LHCN-M2 (cell line): Measurements from ENCODE around the gene PPP2R2C. TPM values are rescaled to one million over a fixed set of nuclear protein-coding genes. Genes with fewer than 3 reads are reported as not detected.

Experiments
- DNase-seq: peaks from one replicate; pipeline ENCODE4 v3.0.0-alpha.2; 2012; ENCODE audit warnings: low read depth
- total RNA-seq: library from RNA; depleted of rRNA; stranded (reverse); fragments of >200 nt; gene quantifications from 2 replicates; pipeline ENCODE4 v1.2.3, GENCODE V29; 2014

Gene PPP2R2C
- total RNA-seq, 1 experiment from 2014 or later: 0.98 TPM

DNA sequence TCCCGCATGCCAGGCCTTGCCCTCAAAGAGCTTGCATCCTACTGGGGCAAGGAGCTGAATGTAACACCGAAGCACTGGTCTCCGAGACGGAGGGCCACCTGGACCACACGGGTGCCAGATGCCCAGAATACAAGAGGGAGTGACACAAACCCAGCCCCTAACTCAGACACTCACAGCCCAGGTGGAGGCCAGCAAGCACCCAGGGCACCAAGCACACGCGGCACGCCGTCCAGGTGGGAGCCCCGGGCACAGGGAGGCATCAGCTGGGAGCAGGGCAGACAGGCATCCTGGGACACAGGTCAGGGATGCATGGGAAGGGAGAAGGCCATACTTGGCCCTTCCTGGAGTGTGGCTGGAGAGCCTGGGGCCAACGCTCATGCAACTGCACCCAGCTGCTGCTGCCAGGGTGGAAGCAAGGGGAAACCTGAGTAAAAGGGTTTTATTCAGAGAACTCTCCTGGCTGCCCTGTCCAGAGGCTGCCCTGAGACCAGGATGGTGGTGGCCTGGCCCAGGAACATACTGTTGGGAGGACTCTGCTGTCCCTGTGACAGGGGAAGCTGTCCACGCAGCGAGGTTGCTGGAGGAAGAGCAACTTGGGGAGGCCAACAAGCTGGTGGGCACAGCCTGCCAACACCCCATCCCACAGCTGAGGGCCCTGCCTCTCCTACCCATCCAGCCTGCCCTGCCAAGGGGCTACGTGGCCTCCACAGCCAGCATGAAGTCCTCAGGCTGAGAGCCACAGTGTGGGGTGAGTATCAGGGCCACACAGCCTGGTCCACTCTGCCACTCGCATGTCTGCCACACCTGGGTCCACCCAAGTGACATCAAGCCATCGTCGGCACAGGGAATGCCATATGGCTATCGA is 22.2 kb upstream of the PPP2R2C start:
- no peak for DNase-seq

DNA sequence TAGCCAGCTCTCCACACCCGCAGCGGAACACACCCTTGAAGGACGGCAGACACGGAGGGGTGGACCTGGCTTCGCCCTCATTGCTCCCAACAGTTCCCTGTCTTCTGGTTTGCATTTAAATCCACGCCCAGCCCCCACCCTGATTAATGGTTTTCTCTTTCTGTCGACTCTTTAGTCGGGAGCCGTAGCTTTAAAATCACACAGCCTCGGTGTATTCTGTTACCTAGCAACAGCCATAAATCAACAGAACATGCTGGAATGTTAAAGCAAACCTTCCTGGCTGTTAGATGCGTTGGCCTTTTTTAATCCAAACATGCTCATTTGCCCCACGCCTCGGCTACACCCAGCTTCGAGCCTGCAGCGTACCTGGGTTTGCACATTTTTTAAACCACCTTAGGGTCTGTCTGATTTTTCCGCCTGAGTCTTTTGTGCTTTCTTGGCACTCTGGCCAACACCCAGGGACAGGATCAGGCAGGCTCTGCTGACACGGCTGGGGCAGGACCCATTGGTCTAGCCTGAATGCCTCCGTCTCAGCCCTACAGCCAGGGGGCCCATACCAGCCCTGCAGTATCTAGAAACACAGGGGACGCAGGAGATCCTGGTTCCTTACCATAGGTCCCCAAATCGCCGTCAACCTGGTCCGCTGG is 21.4 kb upstream of the PPP2R2C start:
- no peak for DNase-seq

DNA sequence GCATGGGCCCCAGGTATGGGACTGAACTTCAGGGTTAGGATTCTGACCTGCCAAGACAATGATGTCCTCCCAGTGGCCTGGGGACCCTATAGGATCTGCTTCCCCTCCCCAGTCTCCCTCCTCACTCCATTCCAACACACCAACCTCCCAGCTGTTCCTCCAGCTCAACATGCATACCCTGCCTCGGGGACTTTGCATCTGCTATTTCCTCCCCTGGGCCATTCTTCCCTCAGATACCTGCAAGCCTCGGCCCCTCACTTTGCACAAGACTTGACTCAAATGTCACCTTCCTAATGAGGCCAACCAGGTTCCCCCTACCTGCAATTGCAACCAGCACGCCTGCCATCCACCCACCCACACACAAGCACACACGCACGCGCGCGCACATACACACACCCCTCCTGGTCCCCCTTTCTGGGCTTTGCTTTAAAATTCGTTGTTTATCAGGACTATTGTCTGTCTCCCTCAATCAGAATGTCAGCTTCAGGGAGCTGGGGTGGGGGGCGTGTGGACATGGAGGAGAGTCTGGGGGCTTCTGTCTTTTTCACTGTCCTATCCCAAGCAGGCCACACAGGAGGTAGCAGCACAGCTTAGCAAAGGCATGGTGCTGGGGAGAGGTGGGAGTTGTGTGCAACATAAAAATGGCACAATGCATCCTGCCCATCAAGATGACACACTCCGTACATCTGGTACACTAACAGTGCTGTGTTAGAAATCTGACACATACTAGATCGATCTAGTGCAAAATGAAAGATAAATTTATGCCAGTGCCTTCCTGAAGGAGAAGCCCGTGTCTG is 20.6 kb upstream of the PPP2R2C start:
- DNase-seq: no peak

DNA sequence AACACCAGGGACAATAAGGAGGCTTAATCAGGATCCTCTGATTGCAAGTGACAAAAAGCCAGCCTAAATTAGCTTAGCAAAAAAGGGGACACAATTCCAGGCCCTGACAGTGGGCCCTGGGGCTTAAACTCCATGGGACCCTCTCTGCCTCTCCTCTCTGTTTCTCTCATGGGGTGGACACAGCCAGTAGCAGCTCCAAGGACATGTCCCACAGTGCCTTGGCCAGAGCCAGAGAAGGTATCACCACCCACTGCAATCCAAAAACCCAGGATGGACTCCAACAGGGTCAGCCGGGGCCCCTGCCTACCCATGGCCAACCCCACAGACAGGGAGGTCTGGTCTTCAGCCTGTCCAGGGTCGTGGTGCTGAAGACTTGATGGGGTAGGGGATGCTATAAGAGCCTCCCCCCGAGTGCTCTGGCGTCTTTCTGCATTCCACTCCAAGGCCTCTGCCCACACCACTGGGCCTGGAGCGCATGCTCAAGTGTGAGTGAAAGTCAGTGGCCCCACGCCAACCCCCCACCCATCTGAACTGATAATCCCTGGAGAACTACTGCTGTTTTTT is 19.7 kb upstream of the PPP2R2C start:
- no peak for DNase-seq

DNA sequence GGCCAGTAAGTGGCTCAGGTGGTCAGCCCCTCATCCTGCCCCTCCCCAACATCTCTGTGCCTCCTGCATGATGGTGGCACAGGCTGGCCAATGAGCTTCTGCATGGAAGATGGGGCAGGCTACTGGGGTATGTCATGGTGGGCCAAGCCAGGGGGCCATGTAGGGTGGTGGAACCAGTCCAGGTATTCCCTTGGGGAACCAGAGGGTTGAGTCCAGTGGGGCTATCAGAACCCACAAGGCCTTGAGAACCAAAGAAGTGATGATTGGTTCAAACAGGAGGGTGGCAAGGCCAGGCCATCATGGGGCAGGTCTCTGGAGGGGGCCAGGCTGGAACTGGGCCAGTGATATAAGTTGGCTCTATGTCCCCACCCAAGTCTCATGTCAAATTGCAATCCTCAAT is 18.8 kb upstream of the PPP2R2C start:
- DNase-seq: no peak

DNA sequence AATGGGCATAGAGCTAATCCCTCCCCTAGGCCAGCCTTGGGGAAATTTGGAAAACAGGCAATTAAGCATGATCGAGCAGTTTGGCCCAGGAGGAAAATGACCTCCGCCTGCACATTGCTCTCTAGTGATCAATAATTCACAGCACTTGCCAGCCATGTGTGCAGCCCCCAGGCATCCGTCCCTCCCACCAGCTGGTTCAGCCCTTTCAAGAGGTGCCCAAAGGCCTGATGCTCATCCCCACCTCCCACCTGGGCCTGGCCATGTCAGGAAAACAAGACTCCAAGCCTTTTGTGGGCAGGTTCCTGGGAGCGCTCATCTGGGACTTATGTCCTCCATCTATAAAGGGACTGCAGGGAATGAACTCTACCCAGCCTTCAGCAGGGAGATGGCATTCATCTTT is 17.5 kb upstream of the PPP2R2C start:
- no peak for DNase-seq

DNA sequence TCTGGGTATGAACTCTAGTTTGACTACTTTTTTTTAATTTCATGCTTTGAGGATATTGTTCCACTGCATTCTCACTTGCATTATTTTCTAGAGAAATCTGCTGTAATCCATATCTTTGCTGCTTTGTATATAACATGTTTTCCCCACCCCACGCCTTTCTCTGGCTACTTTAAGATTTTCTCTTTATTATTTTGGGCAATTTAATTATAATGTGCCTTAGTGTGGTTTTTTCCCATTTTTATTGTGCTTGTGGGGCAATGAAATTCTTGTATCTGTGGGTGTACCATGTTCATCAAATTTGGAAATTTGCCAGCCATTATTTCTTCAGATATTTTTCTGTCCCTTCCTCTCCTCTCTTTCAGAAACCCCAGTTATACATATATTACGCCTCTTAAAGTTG is 15.1 kb upstream of the PPP2R2C start:
- no peak for DNase-seq

DNA sequence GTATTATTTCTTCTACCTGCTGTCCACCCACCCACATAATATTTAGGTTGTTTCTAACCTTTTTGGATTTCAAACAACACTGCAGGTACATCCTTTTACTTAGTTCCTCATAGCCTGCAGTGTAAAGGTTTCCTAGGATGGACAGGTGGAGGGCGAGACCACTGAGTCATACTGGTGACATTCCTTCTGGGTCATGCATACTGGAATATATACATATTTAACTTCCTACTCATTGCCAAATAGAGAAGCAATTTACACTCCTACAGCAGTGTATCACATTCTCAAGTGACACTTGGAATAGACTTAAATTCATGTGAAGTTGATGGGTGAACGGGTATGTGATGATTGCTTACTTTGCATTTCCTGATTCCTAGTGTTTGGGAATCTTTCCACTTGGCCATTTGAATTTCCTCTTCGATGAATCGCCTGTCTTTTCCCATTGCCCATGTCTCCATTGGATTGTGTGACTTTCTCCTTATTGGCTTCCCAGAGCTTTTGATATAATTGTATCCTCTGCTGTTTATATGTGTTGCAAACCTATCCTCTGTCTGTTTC is 8.2 kb upstream of the PPP2R2C start:
- no peak for DNase-seq

DNA sequence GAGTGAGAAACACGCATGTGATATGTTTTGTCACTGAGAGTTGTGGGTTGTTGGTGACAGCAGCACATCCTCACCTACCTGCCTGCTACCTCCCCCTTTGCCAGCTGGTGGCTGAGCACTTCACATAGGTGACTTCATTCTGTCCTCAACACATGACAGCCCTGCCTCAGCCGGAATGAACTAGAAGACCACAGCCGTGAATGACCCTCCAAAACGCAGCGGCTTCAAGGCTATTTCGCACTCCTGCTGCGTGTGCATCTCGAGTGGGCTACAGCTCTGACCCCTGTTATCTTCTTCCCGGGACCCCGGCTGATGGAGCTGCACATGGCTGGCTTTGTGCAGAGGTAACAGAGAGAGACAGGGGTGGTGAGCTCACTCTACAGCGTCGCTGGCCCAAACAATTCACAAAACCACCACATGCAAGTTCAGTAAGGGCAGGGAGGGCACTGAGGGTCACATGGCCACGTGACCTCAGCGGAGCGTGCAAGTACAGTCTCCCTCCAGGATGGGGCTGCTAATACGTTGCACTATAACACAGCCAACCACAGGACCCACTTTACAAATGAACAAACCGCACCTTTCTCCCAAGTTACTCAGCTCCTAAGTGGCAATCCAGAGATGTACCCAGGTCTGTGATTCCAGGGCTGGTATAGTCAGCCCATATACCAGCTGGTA is 6.3 kb upstream of the PPP2R2C start:
- no peak for DNase-seq

DNA sequence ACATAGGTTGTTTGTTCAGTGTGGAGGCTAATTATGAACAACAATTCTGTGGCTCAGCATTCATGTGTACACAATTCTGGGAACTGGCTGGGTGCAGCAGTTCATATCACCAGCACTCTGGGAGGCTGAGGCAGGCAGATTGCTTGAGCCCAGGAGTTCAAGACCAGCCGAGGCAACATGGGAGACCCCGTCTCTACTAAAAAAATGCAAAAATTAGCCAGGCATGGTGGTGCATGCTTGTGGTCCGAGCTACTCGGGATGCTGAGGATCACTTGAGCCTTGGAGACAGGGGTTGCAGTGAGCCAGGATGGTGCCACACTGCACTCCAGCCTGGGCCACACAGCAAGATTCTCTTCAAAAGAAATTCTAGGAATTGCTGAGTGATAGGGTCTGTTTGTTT is 4.5 kb upstream of the PPP2R2C start:
- no peak for DNase-seq

DNA sequence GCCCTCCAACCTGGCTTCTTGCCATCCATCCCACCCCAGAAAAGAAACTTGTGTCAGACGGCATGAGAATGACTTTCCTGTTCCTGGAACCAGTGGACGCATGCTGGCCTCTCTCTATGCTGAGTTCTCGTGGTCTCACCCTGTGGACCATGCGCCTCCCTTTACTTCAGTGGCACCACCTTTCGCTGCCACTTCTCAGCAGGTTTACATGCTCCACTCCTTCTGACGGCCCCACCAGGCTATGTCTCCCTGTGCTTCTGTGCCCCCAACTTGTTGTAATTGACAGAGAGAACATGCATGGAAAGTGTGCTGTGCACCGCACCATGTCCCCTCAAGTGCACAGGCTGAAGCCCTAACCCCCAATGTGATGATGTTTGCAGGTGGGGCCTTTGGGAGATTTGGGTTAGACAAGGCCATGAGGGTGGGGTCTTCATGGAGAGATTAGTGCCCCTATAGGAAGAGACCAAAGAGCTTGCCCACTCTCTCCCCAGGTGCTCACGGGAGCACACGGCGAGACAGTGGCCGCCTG is 3.1 kb upstream of the PPP2R2C start:
- no peak for DNase-seq

DNA sequence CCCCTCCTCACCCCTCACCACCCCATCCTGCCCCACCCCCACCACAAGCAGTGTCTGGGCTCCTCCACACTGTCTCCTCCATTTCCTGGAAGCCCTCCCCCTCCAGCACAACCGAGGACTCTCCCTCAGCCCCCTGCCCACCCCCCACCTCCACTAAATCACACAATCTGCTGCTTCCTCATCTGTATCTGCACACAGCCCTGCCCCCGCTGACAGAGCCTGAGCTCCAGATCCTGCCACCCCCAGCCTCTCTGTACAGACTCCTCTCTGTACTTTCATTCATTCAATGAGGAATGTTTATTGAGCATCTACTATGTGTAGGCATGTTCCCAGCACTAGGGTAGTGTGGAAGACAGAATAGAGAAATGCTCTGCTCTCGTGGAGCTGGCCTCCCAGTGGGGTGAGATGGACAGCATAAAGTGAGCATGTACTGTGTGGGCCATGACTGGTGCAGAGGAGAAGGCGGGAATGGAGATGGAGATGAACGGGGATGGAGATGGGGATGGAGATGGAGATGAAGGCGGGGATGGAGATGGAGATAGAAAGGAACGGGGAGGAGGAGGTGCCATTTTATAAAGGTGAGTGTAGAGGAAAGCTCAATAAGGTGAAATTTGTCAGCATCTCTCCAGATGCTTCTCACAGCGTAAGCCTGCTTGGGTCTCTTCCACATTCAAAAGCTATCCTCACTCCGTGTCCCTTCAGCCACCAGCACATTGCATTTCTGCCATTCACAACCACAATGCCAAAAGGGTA is 2.5 kb upstream of the PPP2R2C start:
- no peak for DNase-seq

DNA sequence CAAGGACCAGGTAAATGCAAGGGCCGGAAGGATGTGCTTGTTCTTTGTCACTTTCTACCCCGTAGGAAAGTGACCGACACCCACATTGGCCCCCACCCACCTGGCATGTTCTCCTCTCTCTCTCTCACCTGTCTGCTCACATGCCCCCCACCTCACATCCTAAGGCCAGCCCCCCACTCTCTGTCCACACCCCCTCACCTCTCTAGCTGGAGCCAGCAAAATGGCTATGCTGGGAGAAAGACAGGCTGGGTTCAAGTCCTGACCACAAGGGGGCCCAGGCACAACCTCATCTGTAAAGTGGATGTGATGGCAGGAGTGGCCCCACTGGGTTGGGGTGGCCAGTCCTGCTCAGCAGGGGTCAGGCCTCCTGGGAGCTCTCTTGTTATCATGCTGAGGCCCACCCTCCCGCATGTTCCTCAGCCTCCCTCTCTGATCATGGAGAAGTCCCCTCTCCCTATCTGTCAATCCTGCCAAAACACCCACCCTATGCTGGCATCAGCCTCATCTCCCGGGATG is 1.7 kb upstream of the PPP2R2C start:
- no peak for DNase-seq

DNA sequence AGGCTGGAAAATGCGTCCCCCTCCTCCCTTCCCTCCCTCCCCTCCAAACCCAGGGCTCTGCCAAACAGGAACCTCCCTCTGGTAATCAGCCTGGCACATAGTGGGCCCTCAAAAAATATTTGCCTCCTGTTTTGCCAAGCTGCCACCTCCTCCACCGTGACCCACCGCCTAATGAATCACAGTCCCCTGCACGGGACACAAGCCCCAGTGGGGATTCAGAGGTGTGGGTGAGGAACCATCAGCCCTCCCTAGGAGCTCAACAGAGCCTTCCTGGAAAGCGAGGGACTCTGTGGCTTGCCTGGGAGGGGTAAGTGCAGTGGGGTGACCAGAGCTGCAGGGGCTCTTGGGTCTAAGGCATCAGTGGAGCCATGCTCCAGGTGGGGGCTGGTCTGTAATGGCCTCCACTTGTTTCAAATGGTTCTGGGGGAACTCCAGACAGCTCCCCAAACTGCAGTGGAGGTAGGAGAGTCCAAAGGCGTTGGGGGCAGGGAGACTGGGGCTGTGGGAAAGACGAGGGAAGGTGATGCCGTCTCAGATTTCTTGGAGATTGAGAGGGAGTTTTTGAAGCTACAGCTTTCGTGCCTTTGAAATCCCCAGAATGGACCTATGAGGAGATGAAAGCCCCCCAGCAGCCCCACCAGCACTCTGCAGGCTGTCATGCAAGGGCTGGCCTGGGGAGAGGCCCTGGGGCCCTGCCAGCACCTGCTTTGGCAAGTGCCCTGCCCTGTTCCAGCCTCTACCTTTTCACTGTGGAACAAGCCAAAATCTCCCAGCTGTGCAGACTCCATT is 1.0 kb upstream of the PPP2R2C start:
- no peak for DNase-seq

DNA sequence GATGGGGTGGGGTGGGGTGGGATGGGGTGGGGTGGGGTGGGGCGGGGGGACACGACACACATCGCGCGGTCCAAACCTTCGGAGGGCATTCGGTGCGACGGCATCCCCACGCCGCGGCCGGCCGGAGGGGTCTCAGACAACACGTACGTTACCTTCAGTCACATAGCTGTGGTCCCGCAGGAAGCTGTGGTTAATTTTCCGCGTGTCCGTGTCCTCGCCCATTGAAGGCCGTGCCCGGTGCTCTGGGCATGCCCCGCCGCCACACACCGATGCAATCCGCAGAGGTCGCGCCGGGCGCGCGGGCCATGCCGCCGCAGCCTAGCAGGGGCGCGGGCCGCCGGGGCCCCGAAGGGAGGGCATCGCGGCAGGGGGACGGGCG is 417 bp downstream of the PPP2R2C start:
- DNase-seq: no peak

DNA sequence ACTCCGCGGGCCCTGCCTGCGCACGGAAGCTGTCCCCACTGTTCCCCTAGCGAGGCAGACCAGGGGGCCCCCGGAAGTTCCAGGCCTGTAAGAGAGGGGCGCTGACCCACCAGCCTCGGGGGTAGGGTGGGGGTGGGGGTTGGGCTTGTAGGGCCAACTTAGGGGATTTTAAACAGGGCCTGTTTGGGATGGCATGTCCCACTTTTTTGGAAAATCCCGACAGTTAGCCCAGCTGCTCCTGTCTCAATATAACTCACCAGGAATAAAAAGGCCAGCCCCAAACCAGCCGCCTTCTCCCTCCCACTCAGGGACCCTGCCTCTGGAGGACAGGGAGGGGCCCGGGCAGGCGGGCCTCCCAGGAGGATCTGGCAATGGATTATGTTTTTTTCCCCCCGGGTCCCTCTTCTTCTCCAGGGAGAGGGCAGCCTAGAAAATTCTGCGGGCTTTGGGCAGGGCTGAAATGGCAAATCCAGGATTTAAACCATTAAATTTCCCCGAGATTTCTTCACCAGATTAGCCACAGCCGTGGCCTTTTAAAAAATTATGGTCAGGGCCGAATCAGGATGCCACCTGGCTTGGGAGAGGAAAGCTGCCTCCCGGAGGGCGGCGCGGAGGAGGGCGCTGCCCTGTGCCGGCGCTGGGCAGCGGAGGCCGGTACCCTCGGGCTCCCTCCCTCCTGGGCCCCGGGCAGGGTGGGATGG is 957 bp downstream of the PPP2R2C start:
- no peak for DNase-seq

DNA sequence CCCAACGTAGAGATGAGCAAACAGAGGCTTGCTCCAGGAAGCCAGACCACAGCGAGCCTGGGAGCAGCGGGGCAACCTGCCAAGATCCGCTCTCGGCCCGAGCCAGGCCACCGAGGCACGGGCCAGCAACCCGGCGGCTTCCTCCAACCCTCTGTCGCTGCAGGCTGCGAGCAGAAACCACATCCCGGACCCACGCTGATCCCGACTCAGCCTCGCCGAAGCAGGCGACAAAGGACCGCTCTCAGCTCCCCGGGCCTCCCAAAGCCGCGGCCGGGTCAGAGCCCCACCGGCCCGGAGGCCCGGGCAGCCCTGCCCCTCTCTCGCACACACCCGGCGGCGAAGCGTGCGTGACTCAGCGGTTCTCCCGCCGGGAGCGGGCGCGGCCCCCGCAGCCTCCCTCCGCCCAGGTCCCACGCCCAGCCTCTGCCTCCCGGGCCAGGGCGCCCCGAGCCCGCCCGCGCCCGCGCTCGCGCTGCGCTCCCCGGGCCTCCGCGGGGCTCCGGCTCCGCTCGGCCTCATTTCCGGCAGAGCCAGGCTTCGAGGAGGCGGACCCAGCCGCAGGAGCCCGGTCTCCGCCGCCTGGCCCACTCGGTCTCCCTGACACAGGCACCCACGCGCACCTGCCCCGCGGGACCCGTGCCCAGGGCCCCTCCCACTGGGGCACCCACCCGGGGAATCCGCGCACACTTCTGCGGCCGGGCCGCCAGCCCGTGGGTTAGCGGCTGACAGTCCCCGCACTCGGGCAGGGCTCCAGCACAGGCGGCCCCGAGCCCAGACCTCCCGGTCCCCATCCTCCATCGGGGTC is 1.7 kb downstream of the PPP2R2C start:
- no peak for DNase-seq
